ENCODE measurements around the gene TLE5. TPM values are rescaled to one million over a fixed set of nuclear protein-coding genes. Genes with fewer than 3 reads are reported as not detected.
A peak's percentile ranks its signal among the peaks of the same experiment; 100 is the strongest.

The TLE5 gene, protein sequence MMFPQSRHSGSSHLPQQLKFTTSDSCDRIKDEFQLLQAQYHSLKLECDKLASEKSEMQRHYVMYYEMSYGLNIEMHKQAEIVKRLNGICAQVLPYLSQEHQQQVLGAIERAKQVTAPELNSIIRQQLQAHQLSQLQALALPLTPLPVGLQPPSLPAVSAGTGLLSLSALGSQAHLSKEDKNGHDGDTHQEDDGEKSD
- polyA plus RNA-seq (2013, experiment 1 of 2), result 69.9 TPM
- 71.4 TPM for polyA plus RNA-seq (2013, experiment 2 of 2)

GRCh38 chr19:3062165-3063105, at the start of gene TLE5:
TSS of gene TLE5 (minus strand) at chr19:3062495. CDS start at chr19:3062200, 295 bp downstream.
- peak within 1 kb of the TSS; percentile 89 for H3K56ac ChIP-seq (ENCODE audit: low read length)
- H2BK15ac ChIP-seq (replicated peaks; ENCODE audit: low read depth), result no peak within 1 kb of the TSS
- H3K36me3 ChIP-seq (ENCODE audit: control insufficient read depth, insufficient read depth, low read length), result peaks cover 2% of the 10 kb centered on the region
- no peak within 1 kb of the TSS for H2AK5ac ChIP-seq (ENCODE audit: low read length)
- no peaks in the 10 kb centered on the region for H3K27me3 ChIP-seq (ENCODE audit: insufficient read depth, low read length, poor library complexity)
- peak within 1 kb of the TSS; percentile 96 for H4K8ac ChIP-seq (ENCODE audit: low read depth, low read length)
- no peak within 1 kb of the TSS for H4K5ac ChIP-seq (ENCODE audit: low read length)
- peak within 1 kb of the TSS; percentile 91 for H3K18ac ChIP-seq (ENCODE audit: low read length)
- H3K23ac ChIP-seq (ENCODE audit: low read length), result no peak within 1 kb of the TSS
- H3K79me2 ChIP-seq (ENCODE audit: control insufficient read depth, insufficient read depth, low read length), result no peaks in the 10 kb centered on the region
- no CpG with 5 or more reads among the region's 111 CpGs for WGBS (ENCODE audit: extremely low coverage, insufficient coverage, low lambda C conversion rate)
- H3K4me1 ChIP-seq (ENCODE audit: control insufficient read depth, low read depth, low read length), result no peaks in the 10 kb centered on the region
- no peak within 1 kb of the TSS for H2BK5ac ChIP-seq (ENCODE audit: low read length)
- peak within 1 kb of the TSS; percentile 88 for H3K9ac ChIP-seq (ENCODE audit: low read length)
- DNase-seq, result peak; percentile 38
- peak within 1 kb of the TSS; percentile 59 for H3K27ac ChIP-seq (ENCODE audit: low read depth, low read length)
- peak within 1 kb of the TSS; percentile 89 for H2BK120ac ChIP-seq (ENCODE audit: low read depth, low read length)
- H3K79me1 ChIP-seq (ENCODE audit: low read length), result peaks cover 5% of the 10 kb centered on the region
- peak within 1 kb of the TSS; percentile 50 for H3K4me2 ChIP-seq (ENCODE audit: low read length)
- peak within 1 kb of the TSS; percentile 69 for H3K4me3 ChIP-seq (ENCODE audit: low read length)
- H3K4ac ChIP-seq (ENCODE audit: low read depth, low read length), result peak within 1 kb of the TSS; percentile 90

- H3K4me3 ChIP-seq (ENCODE audit: low read length), result no peak overlapping the region
- H3K56ac ChIP-seq (ENCODE audit: low read length), result no peak overlapping the region
- no peaks in the 10 kb centered on the region for H3K27me3 ChIP-seq (ENCODE audit: insufficient read depth, low read length, poor library complexity)
- no peak overlapping the region for H2BK15ac ChIP-seq (replicated peaks; ENCODE audit: low read depth)
- no peak overlapping the region for H3K9ac ChIP-seq (ENCODE audit: low read length)
- H2BK5ac ChIP-seq (ENCODE audit: low read length), result no peak overlapping the region
- no peaks in the 10 kb centered on the region for H3K36me3 ChIP-seq (ENCODE audit: control insufficient read depth, insufficient read depth, low read length)
- H2BK120ac ChIP-seq (ENCODE audit: low read depth, low read length), result no peak overlapping the region
- H4K5ac ChIP-seq (ENCODE audit: low read length), result no peak overlapping the region
- no peak overlapping the region for H2AK5ac ChIP-seq (ENCODE audit: low read length)
- DNase-seq, result no peak
- H3K4me1 ChIP-seq (ENCODE audit: control insufficient read depth, low read depth, low read length), result no peaks in the 10 kb centered on the region
- no peak overlapping the region for H4K8ac ChIP-seq (ENCODE audit: low read depth, low read length)
- peaks cover 9% of the 10 kb centered on the region for H3K79me1 ChIP-seq (ENCODE audit: low read length)
- H3K4me2 ChIP-seq (ENCODE audit: low read length), result no peak overlapping the region
- no peak overlapping the region for H3K27ac ChIP-seq (ENCODE audit: low read depth, low read length)
- H3K4ac ChIP-seq (ENCODE audit: low read depth, low read length), result no peak overlapping the region
- no CpG with 5 or more reads among the region's 17 CpGs for WGBS (ENCODE audit: extremely low coverage, insufficient coverage, low lambda C conversion rate)
- peaks cover 2% of the 10 kb centered on the region for H3K79me2 ChIP-seq (ENCODE audit: control insufficient read depth, insufficient read depth, low read length)
- no peak overlapping the region for H3K18ac ChIP-seq (ENCODE audit: low read length)
- H3K23ac ChIP-seq (ENCODE audit: low read length), result no peak overlapping the region
Observed at GRCh38 chr19:3111586-3112247, 49.4 kb upstream of the TLE5 start.

- no peak overlapping the region for H3K18ac ChIP-seq (ENCODE audit: low read length)
- WGBS (ENCODE audit: extremely low coverage, insufficient coverage, low lambda C conversion rate), result no CpG with 5 or more reads among the region's 37 CpGs
- H3K4ac ChIP-seq (ENCODE audit: low read depth, low read length), result no peak overlapping the region
- H2BK5ac ChIP-seq (ENCODE audit: low read length), result no peak overlapping the region
- H3K4me2 ChIP-seq (ENCODE audit: low read length), result no peak overlapping the region
- H3K4me1 ChIP-seq (ENCODE audit: control insufficient read depth, low read depth, low read length), result no peaks in the 10 kb centered on the region
- peaks cover 14% of the 10 kb centered on the region for H3K79me1 ChIP-seq (ENCODE audit: low read length)
- H3K36me3 ChIP-seq (ENCODE audit: control insufficient read depth, insufficient read depth, low read length), result no peaks in the 10 kb centered on the region
- no peak for DNase-seq
- no peak overlapping the region for H3K23ac ChIP-seq (ENCODE audit: low read length)
- no peak overlapping the region for H4K8ac ChIP-seq (ENCODE audit: low read depth, low read length)
- no peak overlapping the region for H4K5ac ChIP-seq (ENCODE audit: low read length)
- H3K56ac ChIP-seq (ENCODE audit: low read length), result no peak overlapping the region
- H3K4me3 ChIP-seq (ENCODE audit: low read length), result no peak overlapping the region
- no peaks in the 10 kb centered on the region for H3K27me3 ChIP-seq (ENCODE audit: insufficient read depth, low read length, poor library complexity)
- H3K79me2 ChIP-seq (ENCODE audit: control insufficient read depth, insufficient read depth, low read length), result peaks cover 9% of the 10 kb centered on the region
- H3K9ac ChIP-seq (ENCODE audit: low read length), result no peak overlapping the region
- H3K27ac ChIP-seq (ENCODE audit: low read depth, low read length), result no peak overlapping the region
- no peak overlapping the region for H2BK120ac ChIP-seq (ENCODE audit: low read depth, low read length)
- H2AK5ac ChIP-seq (ENCODE audit: low read length), result no peak overlapping the region
- H2BK15ac ChIP-seq (replicated peaks; ENCODE audit: low read depth), result no peak overlapping the region
Observed at GRCh38 chr19:3110126-3110825, 48.0 kb upstream of the TLE5 start.

DNA sequence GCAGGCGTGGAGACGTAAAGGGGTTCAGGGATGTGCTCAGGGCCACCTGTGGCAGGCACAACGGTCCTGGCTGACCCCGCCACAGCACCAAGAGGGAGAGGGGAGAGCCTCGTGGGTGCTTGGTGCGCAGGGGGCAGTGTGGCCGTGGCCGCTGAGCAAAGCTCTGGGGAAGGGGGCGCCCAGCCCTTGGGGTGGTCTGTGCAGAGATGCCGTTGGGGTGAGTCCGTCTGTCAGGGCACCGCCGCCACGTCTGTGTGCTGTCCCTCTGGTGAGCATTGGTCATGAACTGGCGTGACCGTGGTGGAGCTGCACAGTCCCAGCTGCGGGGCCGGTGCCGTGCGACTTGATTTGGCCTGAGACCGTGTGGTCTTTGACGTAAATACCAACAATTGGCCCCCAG, 47.2 kb upstream of the TLE5 start:
- Histone ChIP-seq H3K9ac (ENCODE audit: low read length) (no peak overlapping the region), H2BK5ac (ENCODE audit: low read length) (no peak overlapping the region), H3K4ac (ENCODE audit: low read depth, low read length) (no peak overlapping the region), H3K23ac (ENCODE audit: low read length) (no peak overlapping the region), H2BK15ac (replicated peaks; ENCODE audit: low read depth) (no peak overlapping the region), H3K56ac (ENCODE audit: low read length) (no peak overlapping the region), H3K4me2 (ENCODE audit: low read length) (no peak overlapping the region), H3K27me3 (ENCODE audit: insufficient read depth, low read length, poor library complexity) (no peaks in the 10 kb centered on the region), H3K18ac (ENCODE audit: low read length) (no peak overlapping the region), H2BK120ac (ENCODE audit: low read depth, low read length) (no peak overlapping the region), H3K4me3 (ENCODE audit: low read length) (no peak overlapping the region), H3K27ac (ENCODE audit: low read depth, low read length) (no peak overlapping the region), H3K79me1 (ENCODE audit: low read length) (peaks cover 15% of the 10 kb centered on the region), H3K4me1 (ENCODE audit: control insufficient read depth, low read depth, low read length) (no peaks in the 10 kb centered on the region), H4K5ac (ENCODE audit: low read length) (no peak overlapping the region), H4K8ac (ENCODE audit: low read depth, low read length) (no peak overlapping the region), H2AK5ac (ENCODE audit: low read length) (no peak overlapping the region), H3K36me3 (ENCODE audit: control insufficient read depth, insufficient read depth, low read length) (no peaks in the 10 kb centered on the region), H3K79me2 (ENCODE audit: control insufficient read depth, insufficient read depth, low read length) (peaks cover 9% of the 10 kb centered on the region)
- no CpG with 5 or more reads among the region's 22 CpGs for WGBS (ENCODE audit: extremely low coverage, insufficient coverage, low lambda C conversion rate)
- no peak for DNase-seq

- Histone ChIP-seq H3K27me3 (ENCODE audit: insufficient read depth, low read length, poor library complexity) (no peaks in the 10 kb centered on the region), H3K18ac (ENCODE audit: low read length) (no peak overlapping the region), H4K8ac (ENCODE audit: low read depth, low read length) (no peak overlapping the region), H2BK15ac (replicated peaks; ENCODE audit: low read depth) (no peak overlapping the region), H3K79me1 (ENCODE audit: low read length) (peaks cover 17% of the 10 kb centered on the region), H3K36me3 (ENCODE audit: control insufficient read depth, insufficient read depth, low read length) (no peaks in the 10 kb centered on the region), H3K4ac (ENCODE audit: low read depth, low read length) (no peak overlapping the region), H3K4me2 (ENCODE audit: low read length) (no peak overlapping the region), H2BK120ac (ENCODE audit: low read depth, low read length) (no peak overlapping the region), H3K23ac (ENCODE audit: low read length) (no peak overlapping the region), H3K4me1 (ENCODE audit: control insufficient read depth, low read depth, low read length) (no peaks in the 10 kb centered on the region), H2AK5ac (ENCODE audit: low read length) (peak overlapping the region; percentile 73), H3K56ac (ENCODE audit: low read length) (no peak overlapping the region), H3K4me3 (ENCODE audit: low read length) (no peak overlapping the region), H3K79me2 (ENCODE audit: control insufficient read depth, insufficient read depth, low read length) (peaks cover 11% of the 10 kb centered on the region), H3K9ac (ENCODE audit: low read length) (no peak overlapping the region), H2BK5ac (ENCODE audit: low read length) (no peak overlapping the region), H4K5ac (ENCODE audit: low read length) (no peak overlapping the region), H3K27ac (ENCODE audit: low read depth, low read length) (no peak overlapping the region)
- no CpG with 5 or more reads among the region's 5 CpGs for WGBS (ENCODE audit: extremely low coverage, insufficient coverage, low lambda C conversion rate)
- peak; percentile 76 for DNase-seq
Observed at GRCh38 chr19:3108775-3109174, 46.5 kb upstream of the TLE5 start.
